Stimulated activated CD8-positive, alpha-beta memory T cell treated with anti-CD3 and anti-CD28 coated beads, Interleukin-7, amount 100 ng/mL, for 24 hours (primary cell): ENCODE data around the gene RBM22.
"Not testable (repeated sequence)": the region's sequence is repeated elsewhere in the genome, so short reads cannot be mapped to it uniquely, and the experiment has no call there.

Experiments
- DNase-seq: peaks from one replicate; pipeline ENCODE4 v3.0.0-alpha.2; 2020; ENCODE audit warnings: low read depth

RBM22 gene

DNA sequence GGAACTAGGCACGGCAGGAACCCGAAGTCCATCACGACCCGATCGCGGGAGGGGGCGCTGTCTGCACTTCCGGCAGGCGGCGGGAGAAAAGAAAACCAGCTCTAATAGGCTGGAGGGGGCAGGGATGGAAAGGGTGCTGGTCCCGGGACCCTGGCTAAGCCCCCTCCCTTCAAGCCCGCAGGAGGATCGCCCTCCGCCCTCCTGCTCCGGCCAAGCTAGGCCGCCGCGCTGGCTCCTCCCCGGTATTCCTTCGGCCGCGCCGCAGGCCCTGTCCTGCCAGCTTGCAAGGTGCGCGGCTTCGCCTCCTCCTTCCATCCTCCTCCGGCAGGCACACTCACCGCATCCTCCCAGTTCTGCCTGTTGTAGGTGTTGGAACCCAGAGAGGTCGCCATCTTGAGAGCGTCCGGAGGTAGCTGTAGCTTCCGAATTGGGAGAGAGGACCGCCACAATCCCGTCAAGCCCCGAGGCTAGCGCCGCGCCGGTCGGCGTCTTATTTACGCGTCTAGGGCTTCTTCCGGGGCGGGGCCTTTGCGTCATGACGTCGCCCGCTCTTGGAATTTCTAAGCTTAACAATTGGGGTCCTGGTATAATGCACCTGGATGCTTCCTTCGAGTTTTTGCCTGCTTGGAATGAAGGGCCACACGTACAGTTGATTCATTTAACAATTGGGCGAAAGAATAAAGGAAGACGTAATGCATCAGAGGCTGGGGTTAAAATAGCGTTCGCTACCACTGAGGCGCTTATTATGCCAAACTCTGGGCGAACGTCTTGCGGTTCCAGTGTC is at the start of gene RBM22:
Gene RBM22, minus strand, starts transcription at position 469 of the 784 bp plus-strand sequence. Its CDS starts 77 bp downstream, at position 392.
- DNase-seq: peak; percentile 82

- DNase-seq: no peak
Observed at GRCh38 chr5:150750469-150750868, 49.6 kb upstream of the RBM22 start.

- not testable (repeated sequence) for DNase-seq
Observed at GRCh38 chr5:150743142-150743488, 42.3 kb upstream of the RBM22 start.

GRCh38 chr5:150742455-150743141 is 41.7 kb upstream of the RBM22 start:
- DNase-seq: not testable (repeated sequence)

DNA sequence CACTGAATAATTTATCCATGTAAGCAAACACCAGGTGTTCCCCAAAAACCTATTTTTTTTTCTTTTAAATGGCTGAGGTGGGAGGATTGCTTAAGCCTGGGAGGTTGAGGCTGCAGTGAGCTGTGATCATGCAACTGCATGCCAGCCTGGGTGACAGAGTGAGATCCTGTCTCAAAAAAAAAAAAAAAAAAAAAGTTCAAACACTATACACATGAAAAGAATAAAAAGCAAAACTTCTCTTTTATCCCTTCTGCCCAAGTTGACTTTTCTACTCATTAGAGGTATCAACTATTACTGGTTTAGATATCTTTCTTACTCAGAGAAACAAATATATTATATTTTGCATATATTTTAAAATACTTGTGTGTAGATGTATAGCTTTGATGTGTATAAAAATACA is 40.1 kb upstream of the RBM22 start:
- no peak for DNase-seq

- DNase-seq: no peak
Observed at GRCh38 chr5:150738862-150739261, 38.0 kb upstream of the RBM22 start.

GRCh38 chr5:150734579-150735384 is 33.9 kb upstream of the RBM22 start:
- DNase-seq: no peak

DNA sequence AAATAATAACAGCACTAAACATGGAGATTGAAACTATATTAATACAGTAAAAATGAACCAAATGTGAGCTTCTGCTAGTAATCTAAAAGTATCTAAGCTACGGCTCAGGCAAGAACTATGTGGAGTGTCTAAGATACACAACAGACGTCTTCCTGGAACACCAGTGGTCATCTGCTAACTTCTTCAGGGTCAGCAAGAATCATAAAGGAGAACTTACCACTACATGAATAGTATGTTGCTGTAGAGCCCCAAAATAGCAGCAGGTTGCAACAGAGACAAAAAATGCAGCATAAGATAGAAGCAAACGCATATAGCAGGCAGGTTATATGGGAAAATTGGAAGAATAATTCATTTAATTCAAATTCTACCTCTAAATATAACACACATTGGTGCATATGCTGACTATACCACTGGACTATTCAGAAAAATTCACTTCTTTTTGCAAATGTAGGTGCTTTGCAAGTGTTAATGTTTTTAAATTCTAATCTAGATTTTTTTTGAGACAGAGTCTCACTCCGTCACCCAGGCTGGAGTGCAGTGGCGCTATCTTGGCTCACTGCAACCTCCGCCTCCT is 30.9 kb upstream of the RBM22 start:
- no peak for DNase-seq

DNA sequence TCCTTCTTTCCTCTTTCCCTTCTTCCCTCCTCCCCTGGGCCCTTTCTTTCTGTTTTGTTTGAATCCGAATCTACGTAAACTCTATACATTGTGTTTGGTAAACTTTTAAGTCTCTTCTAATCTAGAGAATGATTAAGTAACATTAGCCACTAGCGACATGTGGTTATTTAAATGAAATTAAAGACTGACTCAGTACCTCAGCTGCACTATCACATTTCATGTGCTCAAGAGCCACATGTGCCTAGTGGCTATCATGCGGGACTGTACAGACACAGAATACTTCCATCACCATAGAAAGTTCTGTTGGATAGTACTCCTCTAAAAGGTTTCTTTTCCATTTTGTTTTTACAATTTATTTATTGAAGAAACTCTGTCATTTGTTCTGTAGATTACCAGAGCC is 29.0 kb upstream of the RBM22 start:
- no peak for DNase-seq

- DNase-seq: no peak
Observed at GRCh38 chr5:150723845-150724244, 23.0 kb upstream of the RBM22 start.

GRCh38 chr5:150710165-150710564 is 9.3 kb upstream of the RBM22 start:
- no peak for DNase-seq

- no peak for DNase-seq
Observed at GRCh38 chr5:150706776-150707390, 6.0 kb upstream of the RBM22 start.

DNA sequence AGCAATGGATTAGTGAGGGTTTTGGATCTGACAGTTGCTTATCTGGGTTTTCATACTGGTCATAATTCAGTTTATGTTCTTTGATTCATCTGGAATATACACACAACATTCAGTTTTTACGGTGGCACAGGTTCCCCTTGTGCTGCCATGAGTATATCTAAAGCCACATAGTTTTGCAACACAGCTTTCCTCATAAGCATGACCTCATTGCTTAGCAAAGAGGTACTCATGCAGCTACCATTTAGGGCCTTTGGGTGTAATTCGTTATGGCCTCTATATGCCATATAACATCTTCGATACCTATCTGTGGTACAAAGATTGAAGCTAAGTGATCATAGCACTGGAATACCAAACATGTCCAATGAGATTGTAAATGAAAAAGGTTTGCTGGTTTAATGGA is 2.9 kb upstream of the RBM22 start:
- no peak for DNase-seq

DNA sequence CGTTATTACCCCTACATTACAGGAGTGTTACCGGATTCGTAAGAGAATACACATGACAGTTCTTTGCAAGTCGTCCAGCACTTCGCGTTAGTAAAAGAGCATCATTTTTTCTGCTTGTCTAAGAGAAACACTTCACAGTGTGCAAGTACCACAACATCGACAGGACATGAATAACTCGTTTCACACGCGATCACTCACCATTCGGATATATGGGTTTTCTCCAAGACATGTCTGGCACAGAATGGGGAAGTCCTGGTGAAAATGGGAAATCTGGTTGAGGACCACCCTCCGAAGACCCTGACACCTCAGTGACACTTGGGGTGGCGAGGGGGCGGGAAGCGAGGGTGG is 642 bp downstream of the RBM22 start:
- no peak for DNase-seq

- DNase-seq: no peak
Observed at GRCh38 chr5:150694612-150695011, 6.2 kb downstream of the RBM22 start.

DNA sequence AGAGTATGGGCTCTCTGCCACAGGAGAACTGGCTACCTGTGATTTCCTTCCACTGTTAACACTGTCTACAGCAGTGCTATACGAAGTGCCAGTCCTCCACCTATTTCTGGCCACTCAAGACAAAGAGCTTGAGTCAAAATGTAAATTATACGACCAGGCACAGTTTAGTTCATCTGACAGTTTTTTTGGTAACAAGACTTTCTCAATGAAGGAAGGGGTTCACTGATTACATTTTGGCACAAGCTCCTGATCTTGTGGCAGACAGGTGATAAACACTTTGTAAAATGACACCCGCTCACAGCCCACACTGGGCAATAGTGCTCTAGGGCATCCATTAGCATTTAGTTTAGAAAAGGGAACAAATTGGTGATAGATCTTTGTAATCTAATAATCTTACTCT is 8.6 kb downstream of the RBM22 start:
- no peak for DNase-seq

DNA sequence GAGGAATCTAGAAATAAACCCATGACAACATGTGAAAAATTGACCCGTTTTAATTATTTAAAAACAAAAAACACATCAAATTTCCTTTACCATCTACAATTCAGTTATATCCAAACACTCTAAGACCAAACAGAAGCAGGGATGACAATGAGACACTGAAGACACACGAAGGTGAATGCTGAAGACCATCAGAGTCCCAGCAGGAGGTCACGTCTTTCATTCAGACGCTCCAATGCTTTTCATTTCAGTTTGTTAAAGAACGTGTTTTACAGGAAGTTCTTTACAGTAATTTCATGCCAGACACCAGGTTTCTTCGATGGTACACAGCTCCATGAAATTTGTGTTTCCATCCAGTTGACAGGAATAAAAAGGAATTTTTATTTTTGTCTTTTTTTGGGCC is 10.1 kb downstream of the RBM22 start:
- no peak for DNase-seq

- no peak for DNase-seq
Observed at GRCh38 chr5:150689120-150689519, 11.7 kb downstream of the RBM22 start.

GRCh38 chr5:150676578-150676977 is 24.3 kb downstream of the RBM22 start:
- DNase-seq: no peak

DNA sequence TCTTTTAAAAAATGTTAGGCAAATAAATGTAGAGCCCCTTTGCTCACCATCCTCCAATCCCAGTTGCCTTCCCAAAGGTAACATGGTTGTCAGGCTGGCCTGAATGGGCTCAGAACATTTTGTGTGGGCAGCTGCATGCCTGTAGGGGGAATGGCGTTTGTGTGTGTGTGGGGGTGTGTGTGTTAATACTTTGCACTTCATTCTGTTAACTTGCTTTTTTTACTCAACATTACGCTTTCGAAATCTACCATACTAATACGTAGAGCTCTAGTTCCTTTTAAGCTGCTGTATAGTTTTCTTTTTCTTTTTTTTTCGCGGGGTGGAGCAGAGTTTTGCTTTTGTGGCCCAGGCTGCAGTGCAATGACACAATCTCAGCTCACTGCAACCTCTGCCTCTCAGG is 25.8 kb downstream of the RBM22 start:
- no peak for DNase-seq

GRCh38 chr5:150674341-150674821 is 26.5 kb downstream of the RBM22 start:
- DNase-seq: no peak

DNA sequence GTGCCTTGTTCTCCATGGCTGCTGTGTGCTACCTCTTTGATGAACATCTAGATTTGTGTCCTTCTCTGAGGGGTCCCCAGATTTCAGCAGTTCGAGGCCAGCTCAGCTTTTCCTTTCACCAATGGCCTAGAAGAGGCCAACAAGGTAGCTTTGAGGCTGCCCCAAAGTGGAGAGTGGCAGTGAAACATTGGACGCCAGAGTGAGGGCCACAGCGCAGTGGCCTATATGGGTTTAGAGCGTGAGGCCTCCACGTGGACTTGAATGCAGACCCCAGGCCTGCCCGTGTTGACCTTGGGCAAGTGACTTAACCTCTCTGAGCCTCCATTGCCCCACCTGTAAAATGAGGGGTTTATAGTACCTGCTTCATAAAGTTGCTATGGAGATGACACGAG is 28.0 kb downstream of the RBM22 start:
- DNase-seq: no peak
